ENCODE measurements around the gene OR11G2.

DNA sequence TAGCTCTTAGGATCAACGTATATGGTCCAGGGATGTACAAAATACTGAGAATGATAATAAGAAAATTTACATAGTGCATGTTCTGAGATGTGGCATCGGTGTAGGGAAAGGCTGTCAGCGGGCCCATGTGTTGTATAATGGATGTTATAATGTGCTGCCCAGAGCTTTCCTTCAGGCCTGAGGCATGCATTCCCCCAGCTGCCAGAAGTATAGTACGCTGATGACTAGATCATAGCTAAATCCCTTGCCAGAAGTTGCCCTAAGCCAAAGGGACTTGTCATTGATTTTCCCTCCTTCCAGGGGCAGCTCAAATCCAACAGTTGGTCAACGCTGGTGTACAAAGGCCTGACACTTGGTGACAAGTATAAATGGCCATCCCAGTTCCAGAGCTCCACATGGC, 6.5 kb upstream of the OR11G2 start:
- TF ChIP-seq, protein P1, sequence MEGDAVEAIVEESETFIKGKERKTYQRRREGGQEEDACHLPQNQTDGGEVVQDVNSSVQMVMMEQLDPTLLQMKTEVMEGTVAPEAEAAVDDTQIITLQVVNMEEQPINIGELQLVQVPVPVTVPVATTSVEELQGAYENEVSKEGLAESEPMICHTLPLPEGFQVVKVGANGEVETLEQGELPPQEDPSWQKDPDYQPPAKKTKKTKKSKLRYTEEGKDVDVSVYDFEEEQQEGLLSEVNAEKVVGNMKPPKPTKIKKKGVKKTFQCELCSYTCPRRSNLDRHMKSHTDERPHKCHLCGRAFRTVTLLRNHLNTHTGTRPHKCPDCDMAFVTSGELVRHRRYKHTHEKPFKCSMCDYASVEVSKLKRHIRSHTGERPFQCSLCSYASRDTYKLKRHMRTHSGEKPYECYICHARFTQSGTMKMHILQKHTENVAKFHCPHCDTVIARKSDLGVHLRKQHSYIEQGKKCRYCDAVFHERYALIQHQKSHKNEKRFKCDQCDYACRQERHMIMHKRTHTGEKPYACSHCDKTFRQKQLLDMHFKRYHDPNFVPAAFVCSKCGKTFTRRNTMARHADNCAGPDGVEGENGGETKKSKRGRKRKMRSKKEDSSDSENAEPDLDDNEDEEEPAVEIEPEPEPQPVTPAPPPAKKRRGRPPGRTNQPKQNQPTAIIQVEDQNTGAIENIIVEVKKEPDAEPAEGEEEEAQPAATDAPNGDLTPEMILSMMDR (IDR thresholded peaks at IDR 0.05), result no peak
- no peak for TF ChIP-seq ZFX (IDR thresholded peaks at IDR 0.05; ENCODE audit: borderline replicate concordance)

Data from 22Rv1 (cell line).